Mesenchymal stem cell (in vitro differentiated cells and primary cell): Measurements from ENCODE around the gene NBPF3.
"Not testable (repeated sequence)": the region's sequence is repeated elsewhere in the genome, so short reads cannot be mapped to it uniquely, and the experiment has no call there.

Experiments
- DNase-seq: peaks from one replicate; pipeline ENCODE4 v3.0.0-alpha.2; 2013
- H2AFZ ChIP-seq: one replicate; pipeline ENCODE4 v1.6.1; 2013; ENCODE audit warnings: low read depth, mild to moderate bottlenecking, control low read depth, inconsistent platforms, low read length, moderate library complexity
- H2AK5ac ChIP-seq: 2 replicates; pipeline ENCODE4 v1.6.1; 2013; ENCODE audit warnings: low read length, moderate library complexity, mild to moderate bottlenecking, inconsistent platforms; ENCODE audit not compliant: severe bottlenecking
- H2BK120ac ChIP-seq: one replicate; pipeline ENCODE4 v1.6.1; 2013; ENCODE audit warnings: low read depth, mild to moderate bottlenecking, inconsistent platforms, low read length, moderate library complexity
- H2BK12ac ChIP-seq, 2 experiments: one replicate each; pipeline ENCODE4 v1.6.1; 2013; ENCODE audit warnings: inconsistent platforms in 2 of 2, low read length in 2 of 2, mild to moderate bottlenecking in 2 of 2, moderate library complexity in 2 of 2, control low read depth in 1 of 2
- H2BK15ac ChIP-seq: one replicate; pipeline ENCODE4 v1.6.1; 2013; ENCODE audit warnings: mild to moderate bottlenecking, low read depth, inconsistent platforms; ENCODE audit not compliant: poor library complexity, severe bottlenecking
- H2BK5ac ChIP-seq: 2 replicates; pipeline ENCODE4 v1.6.1; 2013; ENCODE audit warnings: low read depth, mild to moderate bottlenecking, low read length, control low read depth, inconsistent platforms; ENCODE audit not compliant: poor library complexity, severe bottlenecking
- H3K14ac ChIP-seq, 2 experiments: one replicate each; pipeline ENCODE4 v1.6.1; 2013; ENCODE audit warnings: inconsistent platforms in 2 of 2, low read length in 2 of 2, control low read depth in 1 of 2, mild to moderate bottlenecking in 1 of 2, moderate library complexity in 1 of 2
- H3K18ac ChIP-seq, 2 experiments: one replicate each; pipeline ENCODE4 v1.6.1; 2013; ENCODE audit warnings: inconsistent platforms in 2 of 2, low read length in 2 of 2, control low read depth in 1 of 2, low read depth in 1 of 2, mild to moderate bottlenecking in 1 of 2
- H3K23ac ChIP-seq, 2 experiments: one replicate each; pipeline ENCODE4 v1.6.1; 2013; ENCODE audit warnings: inconsistent platforms in 2 of 2, low read length in 2 of 2, mild to moderate bottlenecking in 2 of 2, moderate library complexity in 2 of 2, control low read depth in 1 of 2
- H3K27ac ChIP-seq: 2 replicates; pipeline ENCODE4 v1.5.1; 2013; ENCODE audit warnings: mild to moderate bottlenecking, moderate library complexity, low read length, control low read depth, inconsistent platforms; ENCODE audit not compliant: poor library complexity, severe bottlenecking
- H3K27me3 ChIP-seq, 2 experiments: 2 replicates each; pipeline versions ENCODE4 v1.6.1 to v1.7.0; 2013; ENCODE audit warnings: low read length in 2 of 2, mild to moderate bottlenecking in 2 of 2, moderate library complexity in 2 of 2, control low read depth in 1 of 2, inconsistent platforms in 1 of 2; ENCODE audit not compliant: control insufficient read depth in 1 of 2, insufficient read depth in 1 of 2
- H3K36me3 ChIP-seq, 2 experiments: 2 replicates each; pipeline versions ENCODE4 v1.6.1 to v1.7.0; 2013; ENCODE audit warnings: low read length in 2 of 2, control low read depth in 1 of 2, inconsistent platforms in 1 of 2, low read depth in 1 of 2, mild to moderate bottlenecking in 1 of 2; ENCODE audit not compliant: insufficient read depth in 2 of 2, control insufficient read depth in 1 of 2
- H3K4ac ChIP-seq, 2 experiments: one replicate each; pipeline ENCODE4 v1.6.1; 2013; ENCODE audit warnings: inconsistent platforms in 2 of 2, low read length in 2 of 2, mild to moderate bottlenecking in 2 of 2, moderate library complexity in 2 of 2, control low read depth in 1 of 2, low read depth in 1 of 2
- H3K4me1 ChIP-seq: 2 replicates; pipeline ENCODE4 v1.6.1; 2013; ENCODE audit warnings: low read depth, low read length, control low read depth; ENCODE audit not compliant: control insufficient read depth, insufficient read depth
- H3K4me2 ChIP-seq: 2 replicates; pipeline ENCODE4 v1.6.1; 2013; ENCODE audit warnings: low read length, mild to moderate bottlenecking, inconsistent platforms; ENCODE audit not compliant: poor library complexity, severe bottlenecking
- H3K4me3 ChIP-seq, 2 experiments: 2 replicates each; pipeline versions ENCODE4 v1.5.1 to v1.7.0; 2013; ENCODE audit warnings: low read length in 2 of 2, mild to moderate bottlenecking in 2 of 2, control low read depth in 1 of 2, low read depth in 1 of 2; ENCODE audit not compliant: insufficient read depth in 1 of 2
- H3K79me1 ChIP-seq: replicated peaks from 2 replicates; pipeline ENCODE4 v1.6.1; 2013; ENCODE audit warnings: mild to moderate bottlenecking, control low read depth, low read length, inconsistent platforms; ENCODE audit not compliant: poor library complexity, severe bottlenecking
- H3K9ac ChIP-seq: 2 replicates; pipeline ENCODE4 v1.7.0; 2013; ENCODE audit warnings: mild to moderate bottlenecking, low read length, moderate library complexity
- H3K9me3 ChIP-seq: 2 replicates; pipeline ENCODE4 v1.7.0; 2013; ENCODE audit warnings: mild to moderate bottlenecking, low read length; ENCODE audit not compliant: control insufficient read depth
- H4K8ac ChIP-seq: one replicate; pipeline ENCODE4 v1.6.1; 2013; ENCODE audit warnings: inconsistent platforms, mild to moderate bottlenecking, low read length, moderate library complexity
- H4K91ac ChIP-seq: one replicate; pipeline ENCODE4 v1.6.1; 2013; ENCODE audit warnings: mild to moderate bottlenecking, low read length, inconsistent platforms
- WGBS: methylation state at CpG from one replicate; pipeline ENCODE4 v1.1.7; 2013; ENCODE audit warnings: mixed read lengths; 5-methylcytosine and 5-hydroxymethylcytosine counted together

Gene NBPF3

GRCh38 chr1:21518774-21519455 is 79.0 kb downstream of the NBPF3 start:
- Histone ChIP-seq H3K14ac (no peak overlapping the region), H3K27me3 (peaks cover 0 to 15% of the 10 kb centered on the region in 2 experiments), H2BK120ac (no peak overlapping the region), H2AK5ac (peak overlapping the region; percentile 31), H4K91ac (no peak overlapping the region), H3K23ac (no peak overlapping the region), H3K18ac (no peak overlapping the region), H2AFZ (no peak overlapping the region), H3K79me1 (peaks cover 1% of the 10 kb centered on the region), H2BK12ac (no peak overlapping the region), H4K8ac (no peak overlapping the region), H3K4me1 (peaks cover 17% of the 10 kb centered on the region), H2BK5ac (no peak overlapping the region), H3K4me3 (no peak overlapping the region), H2BK15ac (no peak overlapping the region), H3K9me3 (no peaks in the 10 kb centered on the region), H3K4me2 (no peak overlapping the region), H3K36me3 (no peaks in the 10 kb centered on the region), H3K27ac (no peak overlapping the region), H3K9ac (no peak overlapping the region), H3K4ac (no peak overlapping the region)
- DNase-seq, result no peak
- WGBS, result 91% methylated on average over 16 of the region's 16 CpGs

- H3K9ac ChIP-seq, H3K14ac ChIP-seq, H3K79me1 ChIP-seq, H3K4me2 ChIP-seq, H4K8ac ChIP-seq, H3K9me3 ChIP-seq, H3K23ac ChIP-seq, H2BK5ac ChIP-seq, DNase-seq, H3K36me3 ChIP-seq, H3K4ac ChIP-seq, H2BK12ac ChIP-seq, H3K4me3 ChIP-seq, H3K27ac ChIP-seq, H2BK120ac ChIP-seq, H2AFZ ChIP-seq, H3K18ac ChIP-seq, H3K27me3 ChIP-seq, H2BK15ac ChIP-seq, H4K91ac ChIP-seq, H2AK5ac ChIP-seq: not testable (repeated sequence)
- H3K4me1 ChIP-seq, result peaks cover 10% of the 10 kb centered on the region
- WGBS, result 96% methylated on average over 10 of the region's 11 CpGs
These were observed 79.6 kb downstream of the NBPF3 start for GRCh38 chr1:21519486-21520070.

- Histone ChIP-seq H3K36me3 (no peaks in the 10 kb centered on the region), H4K8ac (no peak overlapping the region), H2BK120ac (no peak overlapping the region), H4K91ac (no peak overlapping the region), H3K27ac (no peak overlapping the region), H2BK15ac (no peak overlapping the region), H3K14ac (no peak overlapping the region), H2AFZ (no peak overlapping the region), H3K4me2 (no peak overlapping the region), H2AK5ac (no peak overlapping the region), H3K4ac (no peak overlapping the region), H2BK12ac (no peak overlapping the region), H3K79me1 (peaks cover 1% of the 10 kb centered on the region), H3K9ac (no peak overlapping the region), H3K4me1 (peaks cover 8% of the 10 kb centered on the region), H2BK5ac (no peak overlapping the region), H3K4me3 (no peak overlapping the region), H3K27me3 (peaks cover 0 to 4% of the 10 kb centered on the region in 2 experiments), H3K9me3 (no peaks in the 10 kb centered on the region), H3K23ac (no peak overlapping the region), H3K18ac (no peak overlapping the region)
- DNase-seq, result peak; percentile 24
- 86% methylated on average over 16 of the region's 16 CpGs for WGBS
These were observed 81.2 kb downstream of the NBPF3 start for GRCh38 chr1:21520899-21521716.

GRCh38 chr1:21521717-21522060 is 81.8 kb downstream of the NBPF3 start:
- H4K8ac ChIP-seq, result no peak overlapping the region
- H3K9me3 ChIP-seq, result no peaks in the 10 kb centered on the region
- peaks cover 0 to 4% of the 10 kb centered on the region in 2 experiments for H3K27me3 ChIP-seq
- H2BK5ac ChIP-seq, result no peak overlapping the region
- H3K18ac ChIP-seq, result no peak overlapping the region
- no peak overlapping the region for H4K91ac ChIP-seq
- no peak overlapping the region for H3K14ac ChIP-seq
- H3K79me1 ChIP-seq, result peaks cover 1% of the 10 kb centered on the region
- no peaks in the 10 kb centered on the region for H3K36me3 ChIP-seq
- no peak overlapping the region for H3K9ac ChIP-seq
- H2AFZ ChIP-seq, result no peak overlapping the region
- H2BK120ac ChIP-seq, result no peak overlapping the region
- no peak overlapping the region for H2AK5ac ChIP-seq
- peaks cover 8% of the 10 kb centered on the region for H3K4me1 ChIP-seq
- no peak overlapping the region for H3K4me3 ChIP-seq
- H3K27ac ChIP-seq, result no peak overlapping the region
- H3K4me2 ChIP-seq, result no peak overlapping the region
- 91% methylated on average over 4 of the region's 4 CpGs for whole genome bisulfite sequencing
- DNase-seq, result no peak
- no peak overlapping the region for H2BK15ac ChIP-seq
- H3K23ac ChIP-seq, result no peak overlapping the region
- no peak overlapping the region for H2BK12ac ChIP-seq
- H3K4ac ChIP-seq, result no peak overlapping the region
